ENCODE results near the gene TMEM221.
A peak's percentile ranks its signal among the peaks of the same experiment; 100 is the strongest.

Gene TMEM221

DNA sequence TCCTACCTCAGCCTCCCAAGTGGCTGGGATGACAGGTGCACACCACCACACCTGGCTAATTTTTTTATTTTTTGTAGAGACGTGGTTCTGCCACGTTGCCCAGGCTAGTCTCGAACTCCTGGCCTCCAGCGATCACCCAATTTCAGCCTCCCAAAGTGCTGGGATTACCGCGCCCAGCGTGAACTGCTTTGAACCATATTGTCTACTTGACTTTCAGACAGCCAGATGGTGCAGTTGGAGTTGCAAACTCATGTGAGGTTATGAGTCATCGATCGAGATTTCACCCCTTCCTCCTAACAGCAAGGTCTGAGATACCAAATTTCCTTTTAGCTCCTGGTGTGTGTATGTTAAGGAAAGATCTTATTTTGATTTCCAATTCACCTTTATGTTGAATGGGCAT, 24.6 kb upstream of the TMEM221 start:
- no peak for DNase-seq (ENCODE audit: low spot score)

DNA sequence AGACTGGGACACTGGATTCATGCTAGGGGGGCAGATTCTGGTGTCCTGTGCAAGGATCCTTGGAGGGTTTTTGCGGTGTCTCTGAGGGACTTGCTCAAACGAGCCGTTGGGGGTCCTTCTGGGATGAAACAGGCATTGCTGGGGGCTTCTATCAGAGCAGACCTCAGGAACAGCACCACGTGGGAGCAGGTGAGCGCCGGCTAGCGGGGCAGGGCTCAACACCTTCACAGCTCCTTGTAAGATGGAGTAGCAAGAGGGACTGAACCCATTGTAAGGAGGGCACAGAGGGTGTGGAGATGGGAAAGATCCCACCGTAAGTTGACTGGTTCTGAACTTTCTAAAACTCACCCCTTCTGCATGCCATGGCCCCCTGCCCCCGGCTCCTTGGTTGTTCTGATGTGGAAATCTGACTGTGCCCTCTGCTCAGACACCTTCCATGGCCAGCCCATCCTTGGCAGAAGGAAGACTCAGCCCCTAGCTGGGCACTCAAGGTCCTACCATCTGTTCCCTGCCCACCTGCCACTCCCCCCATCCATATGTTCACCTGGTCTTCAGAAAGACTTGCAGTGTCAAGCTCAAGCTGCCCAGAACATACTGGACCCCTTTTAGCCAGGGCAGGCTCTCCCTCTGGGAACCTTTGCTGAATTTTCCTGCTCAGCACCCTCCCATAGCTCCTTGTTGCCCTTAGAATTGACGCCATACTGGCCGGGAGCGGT, 23.1 kb upstream of the TMEM221 start:
- DNase-seq (ENCODE audit: low spot score): no peak

DNA sequence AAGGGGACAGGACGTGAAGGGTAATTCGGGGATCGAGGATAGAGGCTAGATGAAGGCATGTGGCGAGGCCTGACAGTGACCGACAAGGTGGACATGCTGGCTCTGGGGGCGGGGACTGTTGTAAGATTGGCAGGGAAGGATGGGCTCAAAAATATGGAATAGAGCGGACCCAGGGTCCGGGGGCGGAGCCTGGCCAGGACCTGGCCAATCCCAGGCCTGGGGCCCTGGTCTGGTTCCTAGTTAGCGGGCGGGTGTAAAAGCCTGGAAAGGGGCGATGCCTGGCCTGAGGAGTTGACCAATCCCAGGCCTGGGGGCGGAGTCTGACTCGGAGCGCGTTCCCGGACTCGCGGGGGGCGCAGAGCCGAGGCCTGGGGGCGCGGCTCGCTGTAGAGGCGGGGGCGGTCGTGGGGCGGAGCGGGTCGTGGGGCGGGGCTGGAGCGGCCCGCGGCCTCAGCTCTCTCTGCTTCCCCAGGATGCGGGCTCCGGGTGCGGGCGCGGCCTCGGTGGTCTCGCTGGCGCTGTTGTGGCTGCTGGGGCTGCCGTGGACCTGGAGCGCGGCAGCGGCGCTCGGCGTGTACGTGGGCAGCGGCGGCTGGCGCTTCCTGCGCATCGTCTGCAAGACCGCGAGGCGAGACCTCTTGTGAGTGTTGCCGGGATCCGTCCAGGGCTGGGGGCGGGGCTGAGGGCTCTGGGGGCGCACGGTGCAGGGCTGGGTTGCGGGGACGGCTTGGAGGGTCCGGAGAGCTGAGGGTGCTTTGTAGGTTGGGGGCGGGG, 21.8 kb upstream of the TMEM221 start, which contains the start of gene SLC27A1:
SLC27A1 (plus strand) TSS at position 457 of the 774 bp plus-strand sequence; CDS start at position 474, 17 bp downstream.
- peak; percentile 99 for DNase-seq (ENCODE audit: low spot score)

DNA sequence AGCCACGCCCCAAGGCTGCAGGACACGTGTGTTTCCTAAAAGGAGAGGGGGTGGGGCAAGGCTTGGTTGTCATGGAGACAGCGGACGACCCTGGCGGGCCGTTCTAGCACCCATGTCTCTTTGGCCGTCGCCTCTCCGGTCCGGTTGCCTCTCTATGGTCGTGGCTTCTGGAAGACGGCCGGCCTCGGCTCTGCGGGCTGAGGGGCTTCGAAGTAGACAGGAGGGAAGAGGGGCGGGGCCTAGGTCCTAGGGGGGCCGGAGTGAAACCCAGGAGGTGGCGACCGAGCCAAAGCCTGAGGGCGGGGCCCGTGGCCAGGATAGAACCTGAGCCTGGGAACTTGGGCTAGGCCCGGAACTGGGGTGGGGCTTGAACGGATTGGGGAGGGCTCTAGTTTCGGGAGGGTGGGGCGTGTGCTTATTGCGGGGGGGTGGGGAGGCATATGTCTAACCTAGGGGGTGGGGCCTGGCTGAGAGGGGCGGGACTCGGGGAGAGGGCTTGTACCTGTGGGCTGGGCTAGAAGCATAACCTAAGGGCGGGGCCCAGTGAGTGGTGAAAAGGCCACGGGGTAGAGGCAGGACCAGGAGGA, 21.1 kb upstream of the TMEM221 start:
- DNase-seq (ENCODE audit: low spot score): peak; percentile 70

DNA sequence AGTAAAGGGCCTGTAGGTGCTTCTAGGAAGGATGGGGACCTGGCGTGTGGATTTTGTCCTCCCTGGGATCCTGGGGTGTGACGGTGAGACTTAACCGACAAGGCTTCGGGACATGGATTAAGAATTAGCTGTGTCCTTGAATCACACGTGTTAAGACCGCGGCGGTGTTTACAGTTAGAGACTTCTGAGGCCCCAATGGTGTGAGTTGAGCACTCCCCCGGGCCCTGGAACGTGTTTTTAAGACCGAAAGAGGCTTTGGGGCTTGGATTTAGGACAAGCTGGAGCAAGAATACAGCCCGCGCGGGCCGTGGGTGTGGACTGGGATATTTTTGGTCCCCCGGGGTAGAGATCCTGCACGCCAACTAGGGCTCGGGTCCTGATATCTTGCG, 20.6 kb upstream of the TMEM221 start:
- DNase-seq (ENCODE audit: low spot score): no peak

DNA sequence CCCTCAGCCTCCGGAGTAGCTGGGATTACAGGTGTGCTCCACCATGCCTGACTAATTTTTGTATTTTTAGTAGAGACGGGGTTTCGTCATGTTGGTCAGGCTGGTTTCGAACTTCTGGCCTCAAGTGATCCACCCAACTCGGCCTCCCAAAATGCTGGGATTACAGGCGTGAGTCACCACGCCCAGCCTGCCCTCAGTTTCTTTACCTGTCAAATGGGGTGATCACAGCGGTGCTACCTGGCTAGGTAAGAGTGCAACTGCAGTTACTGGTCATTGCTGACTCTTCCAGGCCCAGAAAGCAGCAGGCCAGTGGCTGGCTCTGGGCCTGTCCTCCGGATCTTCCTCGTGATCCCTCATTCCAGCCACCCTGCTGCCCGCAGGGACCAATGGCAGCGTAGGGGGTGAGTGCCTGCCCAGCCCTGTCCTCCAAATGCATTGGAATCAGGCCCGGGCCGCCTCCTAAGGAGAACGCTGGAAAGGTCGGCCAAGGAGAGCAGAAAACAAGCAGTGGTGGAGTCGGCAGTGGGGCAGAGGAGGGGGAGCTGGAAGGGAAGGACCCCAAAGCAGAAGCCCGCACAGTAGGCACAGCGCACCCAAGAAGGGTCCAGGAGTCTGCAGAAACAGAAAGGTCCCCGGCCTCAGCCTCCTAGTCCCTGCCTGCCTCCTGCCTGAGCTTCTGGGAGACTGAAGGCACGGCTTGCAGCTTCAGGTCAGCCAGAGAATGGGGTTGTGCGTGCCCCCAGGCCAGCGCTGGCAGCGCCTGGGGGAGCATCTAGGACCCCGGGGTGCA, 20.0 kb upstream of the TMEM221 start:
- DNase-seq (ENCODE audit: low spot score): no peak

DNA sequence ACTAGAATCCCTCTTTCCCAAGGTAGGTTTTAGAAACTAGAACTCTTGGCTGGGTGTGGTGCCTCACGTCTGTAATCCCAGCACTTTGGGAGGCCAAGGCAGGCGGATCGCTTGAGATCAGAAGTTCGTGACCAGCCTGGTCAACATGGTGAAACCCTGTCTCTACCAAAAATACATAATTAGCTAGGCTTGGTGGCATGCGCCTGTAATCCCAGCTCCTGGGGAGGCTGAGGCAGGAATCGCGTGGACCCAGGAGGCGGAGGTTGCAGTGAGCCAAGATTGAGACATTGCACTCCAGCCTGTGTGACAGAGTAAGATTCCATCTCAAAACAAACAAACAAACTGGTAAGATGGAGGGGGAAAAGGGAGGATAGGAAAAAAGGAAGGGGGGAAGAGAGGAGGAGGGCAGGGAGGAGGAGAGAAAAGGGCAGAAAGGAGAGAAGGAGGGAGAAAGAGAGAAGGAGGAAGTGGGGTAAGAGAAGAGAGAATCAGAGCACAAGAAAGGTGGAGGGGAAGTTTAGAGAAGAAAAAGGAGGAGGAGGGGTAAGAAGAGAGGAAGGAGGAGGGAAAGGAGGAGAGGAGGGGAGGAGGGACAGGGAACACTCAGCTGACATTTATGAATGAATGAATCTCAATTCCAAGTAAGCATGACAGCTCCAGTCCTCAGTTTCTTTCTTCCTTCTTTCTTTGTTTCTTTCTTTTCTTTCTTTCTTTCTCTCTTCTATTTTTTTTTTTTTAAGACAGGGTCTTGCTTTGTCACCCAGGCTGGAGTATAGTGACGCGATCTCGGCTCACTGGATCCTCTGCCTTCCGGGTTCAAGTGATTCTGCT, 19.2 kb upstream of the TMEM221 start:
- no peak for DNase-seq (ENCODE audit: low spot score)

DNA sequence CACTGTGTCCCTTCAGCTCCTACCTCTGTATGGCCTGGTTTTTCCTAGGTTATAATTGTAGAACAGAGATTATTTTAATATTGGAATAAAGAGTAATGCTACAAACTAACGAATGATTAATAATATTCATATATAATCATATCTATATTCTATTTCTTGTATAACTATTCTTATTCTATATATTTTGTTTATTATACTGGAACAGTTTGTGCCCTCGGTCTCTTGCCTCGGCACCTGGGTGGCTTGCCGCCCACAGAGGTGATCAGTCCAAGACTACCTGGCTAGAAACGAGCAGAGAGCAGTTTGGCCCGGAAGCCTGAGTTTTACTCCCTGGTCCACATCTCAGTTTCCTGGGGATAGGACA, 18.0 kb upstream of the TMEM221 start:
- DNase-seq (ENCODE audit: low spot score): no peak

DNA sequence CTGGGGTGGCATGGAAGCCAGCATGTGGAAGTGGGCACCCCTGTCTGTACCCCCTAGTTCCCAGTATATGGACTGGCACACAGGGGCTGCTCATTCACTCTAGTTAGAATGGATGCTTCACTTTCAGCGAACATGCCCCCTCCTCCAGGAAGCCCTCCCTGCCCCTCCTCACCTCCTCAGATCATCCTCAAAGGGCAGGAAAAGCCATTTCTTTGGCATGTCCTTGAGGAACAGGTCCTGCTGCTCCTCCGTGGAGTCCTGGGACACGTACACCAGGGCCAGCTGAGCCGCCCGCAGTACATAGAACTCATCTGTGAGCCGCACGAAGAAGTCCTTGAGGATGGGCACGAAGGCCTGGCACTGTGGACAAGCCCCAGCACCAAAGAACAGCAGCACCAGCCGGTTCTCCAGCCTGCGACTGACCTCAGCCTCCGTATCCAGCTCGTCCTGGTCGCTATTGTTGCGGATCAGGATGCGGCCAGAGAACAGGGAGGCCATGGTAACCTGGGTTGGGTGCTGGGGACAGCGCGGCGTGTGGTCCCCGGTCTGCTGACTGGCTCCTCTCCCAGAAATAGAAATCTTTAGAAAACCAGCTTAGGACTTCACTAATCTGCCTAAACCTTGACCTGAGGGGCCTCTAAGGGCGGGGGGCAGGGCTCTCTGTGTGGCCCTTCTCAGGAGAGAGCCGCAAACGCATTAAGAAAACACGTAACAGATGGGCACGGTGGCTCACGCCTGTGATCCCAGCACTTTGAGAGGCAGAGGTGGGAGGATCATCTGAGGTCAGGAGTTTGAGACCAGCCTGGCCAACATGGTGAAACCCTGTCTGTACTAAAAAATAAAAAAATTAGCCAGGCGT, 12.1 kb upstream of the TMEM221 start, which contains the start of gene NXNL1:
NXNL1 (minus strand) TSS at position 555 of the 859 bp plus-strand sequence; CDS start at position 498, 57 bp downstream.
- no peak for DNase-seq (ENCODE audit: low spot score)

DNA sequence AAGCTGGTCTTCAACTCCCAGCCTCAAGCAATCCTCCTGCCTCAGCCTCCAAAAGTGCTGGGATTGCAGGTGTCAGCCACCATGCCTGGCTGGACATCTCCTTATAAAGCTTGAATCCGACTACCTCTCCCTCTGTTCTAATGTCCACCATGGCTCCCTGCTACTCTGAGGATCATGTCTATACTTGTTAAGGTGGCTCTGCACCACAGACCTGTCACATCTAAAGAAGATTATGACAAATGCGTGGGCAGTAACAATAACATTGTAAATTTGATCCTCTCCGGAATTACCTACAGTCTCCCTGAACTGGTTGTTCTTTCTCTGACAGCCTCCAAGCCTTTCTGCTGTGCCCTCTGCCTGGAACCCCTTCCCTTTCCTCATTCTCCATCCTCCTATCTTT, 10.5 kb upstream of the TMEM221 start:
- no peak for DNase-seq (ENCODE audit: low spot score)

DNA sequence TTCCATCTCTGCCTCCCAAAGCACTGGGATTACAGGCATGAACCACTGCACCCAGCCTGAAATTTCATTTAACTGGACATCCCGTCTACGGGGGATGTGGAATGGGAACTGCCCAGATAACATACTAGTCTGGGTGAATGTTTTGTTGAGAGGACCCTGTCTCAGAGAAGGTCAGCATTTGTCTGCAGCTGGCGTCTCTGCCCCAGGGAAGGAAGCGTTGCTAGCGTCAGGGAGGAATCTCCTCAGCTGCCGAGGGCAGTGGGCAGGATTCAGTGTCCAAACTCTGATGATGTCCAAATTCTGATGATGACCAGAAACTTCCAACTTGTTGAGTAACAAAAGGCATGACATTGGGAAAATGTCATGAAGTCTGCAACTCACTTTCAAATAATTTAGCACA, 9.1 kb upstream of the TMEM221 start:
- no peak for DNase-seq (ENCODE audit: low spot score)

DNA sequence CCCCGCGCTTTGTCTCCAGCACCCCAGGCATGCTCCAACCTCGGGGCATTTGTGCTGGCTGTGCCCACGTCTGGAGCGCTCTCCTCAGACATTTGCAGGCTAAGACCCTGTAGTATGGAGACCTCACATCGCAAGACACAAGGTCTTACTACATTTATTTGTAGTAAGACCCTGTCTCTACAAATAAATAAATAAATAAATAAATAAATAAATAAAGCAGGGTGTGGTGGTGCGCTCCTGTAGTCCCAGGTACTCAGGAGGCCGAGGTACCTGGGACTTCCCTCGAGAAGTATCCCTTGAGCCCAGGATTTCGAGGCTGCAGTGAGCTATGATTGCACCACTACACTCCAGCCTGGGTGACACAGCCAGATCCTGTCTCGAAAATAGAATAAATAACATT, 7.7 kb upstream of the TMEM221 start:
- no peak for DNase-seq (ENCODE audit: low spot score)

DNA sequence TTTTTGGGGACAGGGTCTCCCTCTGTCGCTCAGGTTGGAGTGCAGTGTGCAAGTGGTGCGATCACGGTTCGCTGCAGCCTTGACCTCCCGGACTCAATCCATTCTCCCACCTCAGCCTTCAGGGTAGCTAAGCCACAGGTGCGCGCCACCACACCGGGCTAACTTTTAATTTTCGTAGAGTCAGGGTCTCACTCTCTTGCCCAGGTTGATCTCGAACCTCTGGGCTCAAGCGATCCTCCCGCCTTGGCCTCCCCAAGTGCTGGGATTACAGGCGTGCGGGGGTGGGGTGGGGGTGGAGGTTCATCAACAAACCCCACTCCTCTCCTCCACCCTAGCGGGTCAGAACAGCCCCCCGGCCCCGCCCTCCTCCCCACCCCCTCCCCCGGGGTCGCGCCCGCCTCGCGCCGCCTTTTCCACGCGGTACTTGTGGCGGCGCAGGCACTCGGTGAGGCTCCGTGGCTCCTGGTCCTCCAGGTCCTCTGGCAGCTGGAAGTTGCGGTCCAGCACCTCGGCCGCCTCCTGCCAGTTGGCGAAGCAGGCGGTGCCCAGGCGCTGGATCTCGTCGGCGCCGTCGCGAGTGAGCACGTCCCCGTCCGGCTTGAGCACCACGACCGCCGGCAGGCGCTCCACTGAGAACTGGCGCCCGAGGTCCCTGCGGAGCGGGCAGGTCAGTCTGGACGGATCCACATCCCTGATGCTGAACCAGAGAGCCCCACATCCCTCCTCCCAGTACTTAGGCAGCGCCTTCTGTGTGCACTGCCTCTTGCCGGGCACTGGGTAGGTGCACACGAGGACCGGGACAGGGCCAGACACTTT, 7.0 kb upstream of the TMEM221 start:
- no peak for DNase-seq (ENCODE audit: low spot score)

DNA sequence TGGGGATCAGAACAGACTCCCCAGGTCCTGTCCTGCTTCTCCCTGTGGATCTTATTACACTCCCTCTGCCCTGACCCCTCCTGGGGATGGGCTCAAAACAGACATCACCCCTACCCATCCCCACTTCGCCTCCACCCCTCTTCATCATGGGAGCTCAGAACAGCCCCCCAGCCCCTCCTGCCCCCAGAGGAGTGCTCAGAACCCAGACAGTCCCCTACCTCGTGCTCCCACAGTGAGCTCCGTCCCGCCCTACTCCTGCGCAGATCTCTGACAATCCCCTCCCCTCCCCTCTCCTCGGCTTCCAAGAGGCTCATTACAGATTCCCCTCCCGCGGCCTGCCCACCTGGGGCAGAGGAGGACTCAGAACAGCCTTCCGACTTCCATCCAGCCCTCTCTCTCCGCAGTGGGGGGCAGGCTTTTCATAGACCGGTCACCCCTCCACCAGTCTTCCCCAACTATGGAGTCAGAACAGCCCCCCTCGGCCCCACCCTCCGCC, 6.2 kb upstream of the TMEM221 start:
- no peak for DNase-seq (ENCODE audit: low spot score)

DNA sequence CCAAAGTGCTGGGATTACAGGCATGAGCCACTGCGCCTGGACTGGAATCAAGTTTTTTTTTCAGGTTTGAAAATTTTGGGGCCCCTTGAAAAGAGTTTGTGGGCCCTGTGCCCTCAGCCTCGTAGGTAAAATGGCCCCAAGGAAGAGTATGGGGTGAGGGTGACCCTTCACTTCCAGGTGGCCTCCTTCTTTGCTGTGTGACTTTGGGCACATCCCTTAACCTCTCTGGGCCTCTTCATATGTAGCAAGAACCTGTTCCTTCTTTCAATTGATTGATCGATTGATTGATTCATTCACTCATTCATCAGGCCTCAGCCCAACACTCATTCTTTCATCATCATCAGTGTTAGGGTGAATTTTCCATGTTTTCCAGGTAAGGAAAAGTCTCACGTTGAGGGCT, 3.4 kb upstream of the TMEM221 start:
- DNase-seq (ENCODE audit: low spot score): no peak

DNA sequence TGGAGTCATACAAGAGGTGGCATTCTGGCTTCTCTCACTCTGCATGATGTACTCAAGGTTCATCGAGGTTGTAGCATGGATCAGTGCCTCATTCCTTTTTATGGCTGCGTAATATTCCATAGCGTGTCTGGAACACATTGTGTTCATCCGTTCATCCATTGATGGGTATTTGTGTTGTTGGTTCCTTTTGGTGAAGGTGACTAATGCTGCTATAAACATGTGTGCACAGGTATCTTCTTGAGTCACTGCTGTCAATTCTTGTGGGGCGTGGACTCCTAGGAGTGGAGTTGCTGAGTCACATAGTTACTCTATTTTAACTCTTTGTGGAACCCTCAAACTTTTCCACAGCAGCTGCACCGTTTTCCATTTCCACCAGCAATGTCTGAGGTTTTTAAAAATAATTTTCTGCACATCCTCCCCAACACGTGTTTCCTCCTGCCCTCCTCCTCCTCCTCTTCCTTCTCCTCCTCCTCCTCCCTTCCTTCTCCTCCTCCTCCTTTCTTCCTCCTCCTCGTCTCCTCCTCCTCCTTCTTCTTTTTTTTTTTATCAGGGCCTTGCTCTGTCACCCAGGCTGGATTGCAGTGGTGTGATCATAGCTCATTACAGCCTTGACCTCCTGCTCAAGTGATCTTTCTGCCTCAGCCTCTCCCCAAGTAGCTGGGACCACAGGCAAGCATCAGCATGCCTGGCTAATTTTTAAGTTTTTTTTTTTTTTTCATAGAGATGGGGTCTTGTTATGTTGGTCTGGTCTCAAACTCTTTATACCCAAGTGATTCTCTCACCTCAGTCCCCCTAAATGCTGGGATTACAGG, 2.0 kb upstream of the TMEM221 start:
- no peak for DNase-seq (ENCODE audit: low spot score)

DNA sequence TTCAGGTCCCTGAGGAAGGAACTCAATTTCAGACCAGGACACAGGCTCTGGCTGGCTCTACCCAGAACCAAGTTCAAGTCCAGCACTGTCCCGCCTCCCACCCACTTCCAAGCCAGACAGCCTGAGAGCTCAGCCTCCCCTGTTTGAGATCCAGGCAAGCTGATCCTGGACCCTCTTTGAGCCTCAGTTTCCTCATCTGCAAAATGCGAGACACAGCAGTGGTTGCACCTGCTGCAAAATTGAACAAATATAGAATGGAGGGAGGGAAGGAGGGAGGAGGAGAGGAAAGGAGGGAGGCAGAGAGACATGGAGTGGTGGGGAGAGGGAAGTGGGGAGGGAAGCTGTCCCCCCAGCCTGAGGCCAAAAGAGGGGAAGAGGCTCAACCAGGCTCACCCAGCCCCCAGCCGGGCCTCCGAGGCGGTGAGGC, 751 bp downstream of the TMEM221 start:
- no peak for DNase-seq (ENCODE audit: low spot score)

DNA sequence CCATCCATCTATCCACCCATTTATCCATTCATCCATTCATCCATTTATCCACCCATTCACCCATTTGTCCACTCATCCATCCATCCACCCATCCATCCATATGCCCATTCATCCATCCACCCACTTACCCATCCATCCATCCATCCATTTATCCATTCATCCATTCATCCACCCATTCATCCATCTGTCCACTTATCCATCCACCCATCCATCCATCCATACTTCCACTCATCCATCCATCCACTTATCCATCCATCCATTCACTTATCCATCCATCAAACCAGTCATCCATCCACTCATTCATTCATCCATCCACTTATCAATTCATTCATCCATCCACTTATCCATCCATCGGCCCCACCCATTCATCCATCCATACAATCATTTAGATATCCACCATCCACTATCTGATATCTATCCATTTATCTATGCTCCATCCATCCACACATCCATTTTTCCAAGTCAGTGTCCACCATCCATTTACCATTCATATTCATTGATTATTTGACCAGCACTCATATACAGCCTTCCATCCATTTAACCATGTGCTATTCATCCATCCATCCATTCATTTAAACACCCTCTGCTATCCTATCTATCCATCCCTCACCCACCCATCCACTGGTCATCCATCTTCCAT, 2.8 kb downstream of the TMEM221 start:
- no peak for DNase-seq (ENCODE audit: low spot score)
